ENCODE data around the gene CFAP300.

CFAP300 gene

GRCh38 chr11:102073253-102073652, 26.0 kb downstream of the CFAP300 start:
- DNase-seq (ENCODE audit: low spot score) = no peak

DNA sequence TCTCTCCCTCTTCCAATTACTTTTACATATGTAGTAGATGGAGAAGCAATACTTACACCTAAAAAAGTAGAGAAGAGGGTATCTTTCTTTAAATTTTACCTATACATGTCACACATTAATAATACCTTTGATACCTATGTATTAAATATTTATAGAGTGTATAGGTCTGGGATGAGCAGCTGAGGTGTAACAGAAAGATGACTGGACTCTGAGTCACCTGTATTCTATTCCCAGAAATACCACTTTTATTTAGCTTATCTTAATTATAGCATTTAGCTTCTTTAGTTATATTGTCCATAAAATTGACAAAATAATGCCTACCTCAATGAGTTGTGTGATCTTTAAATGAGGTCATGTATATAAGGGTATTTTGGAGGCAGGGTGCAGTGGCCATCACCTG, 32.4 kb downstream of the CFAP300 start:
- no peak for DNase-seq (ENCODE audit: low spot score)

- DNase-seq (ENCODE audit: low spot score) = no peak
Measured at GRCh38 chr11:102081313-102081712, 34.1 kb downstream of the CFAP300 start.

DNA sequence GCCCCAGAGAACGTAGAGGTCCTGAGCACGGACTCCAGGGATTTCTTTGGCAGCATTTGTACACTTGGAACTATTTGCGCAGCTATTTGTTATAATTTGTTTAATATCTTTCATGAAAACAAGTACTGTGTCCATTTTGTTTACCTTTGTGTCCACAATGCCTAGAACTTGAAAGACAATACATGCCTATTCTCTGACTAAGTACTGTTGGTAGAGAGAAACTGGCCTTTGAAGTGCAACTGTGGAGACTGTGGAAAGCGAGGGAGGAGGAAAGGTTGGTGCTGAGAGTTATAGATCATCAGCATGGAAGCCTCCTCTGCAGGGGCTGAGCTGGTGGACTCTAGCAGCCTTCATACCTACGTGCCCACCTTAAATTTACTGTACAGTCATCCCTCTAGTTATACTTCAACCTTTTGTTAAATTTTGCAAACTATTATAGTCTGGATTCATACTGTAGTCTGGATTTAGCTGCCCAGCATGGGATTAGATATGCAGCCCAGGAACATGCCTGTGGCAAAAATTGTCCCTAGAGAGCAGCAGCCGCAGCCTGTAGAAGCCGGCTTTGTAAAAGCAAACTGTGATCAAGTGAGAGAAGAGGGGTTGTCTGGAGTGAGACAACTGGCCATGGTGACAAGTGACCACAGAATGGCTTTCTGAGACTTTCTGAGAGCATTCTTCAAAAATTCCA, 38.8 kb downstream of the CFAP300 start:
- DNase-seq (ENCODE audit: low spot score) = no peak

DNA sequence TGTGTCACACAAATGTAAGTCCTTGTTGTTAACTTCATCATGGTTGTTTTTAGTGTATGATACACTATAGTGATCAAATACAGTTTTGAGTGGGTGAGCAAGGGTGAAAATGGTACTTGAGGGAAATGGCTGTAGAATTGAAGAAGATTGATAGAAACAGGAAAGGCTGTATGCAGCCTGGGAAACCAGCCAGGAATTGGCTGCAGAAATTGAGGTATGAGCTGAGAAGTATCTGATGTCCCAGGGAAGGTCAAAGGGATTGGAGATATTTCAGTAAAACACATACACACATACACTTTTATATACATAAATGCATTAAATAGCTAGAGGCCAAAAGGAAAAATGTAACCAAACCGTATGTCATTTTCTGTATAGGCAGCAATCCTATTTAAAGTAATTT, 49.9 kb downstream of the CFAP300 start:
- DNase-seq (ENCODE audit: low spot score) = no peak

- no peak for DNase-seq (ENCODE audit: low spot score)
Measured at GRCh38 chr11:102099755-102100154, 52.5 kb downstream of the CFAP300 start.

DNA sequence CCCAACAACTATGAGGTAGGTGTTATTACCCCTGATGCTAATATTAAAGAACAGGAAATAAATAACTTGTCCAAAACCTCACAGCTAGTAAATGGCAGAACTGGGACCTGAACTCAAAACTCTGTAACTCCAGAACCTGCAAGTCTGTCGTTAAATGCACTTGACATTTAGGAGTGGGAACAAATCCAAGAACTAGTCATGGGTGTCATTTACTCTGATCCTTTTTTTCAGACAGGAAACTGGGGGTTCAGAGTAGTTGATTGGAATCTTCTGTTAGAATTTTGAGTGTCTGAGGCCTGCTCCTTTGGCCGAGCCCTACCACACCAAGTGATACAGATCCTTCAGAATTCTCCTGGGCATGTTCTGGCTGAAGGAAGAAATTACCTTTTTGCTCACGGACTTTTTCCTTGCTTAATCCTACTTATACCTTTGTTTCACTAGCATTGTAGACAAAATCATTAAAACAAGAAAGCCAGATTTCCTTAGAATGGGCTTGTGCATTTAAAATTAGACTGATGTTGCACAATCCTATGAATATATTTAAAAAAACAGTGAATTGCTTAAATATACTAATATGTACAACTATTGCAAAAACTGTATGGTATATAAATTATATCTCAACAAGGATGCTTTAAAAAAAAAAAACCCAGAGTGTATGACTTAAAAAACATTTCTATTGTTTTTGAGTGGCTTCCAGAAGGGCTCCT, 61.6 kb downstream of the CFAP300 start:
- DNase-seq (ENCODE audit: low spot score) = no peak

- peak; percentile 72 for DNase-seq (ENCODE audit: low spot score)
Measured at GRCh38 chr11:102109896-102110760, 62.9 kb downstream of the CFAP300 start, which contains the start of gene YAP1. YAP1 (plus strand) TSS chr11:102110447; CDS start chr11:102110849, 402 bp downstream.

- DNase-seq (ENCODE audit: low spot score) = no peak
Measured at GRCh38 chr11:102110761-102111010, 63.4 kb downstream of the CFAP300 start.

DNA sequence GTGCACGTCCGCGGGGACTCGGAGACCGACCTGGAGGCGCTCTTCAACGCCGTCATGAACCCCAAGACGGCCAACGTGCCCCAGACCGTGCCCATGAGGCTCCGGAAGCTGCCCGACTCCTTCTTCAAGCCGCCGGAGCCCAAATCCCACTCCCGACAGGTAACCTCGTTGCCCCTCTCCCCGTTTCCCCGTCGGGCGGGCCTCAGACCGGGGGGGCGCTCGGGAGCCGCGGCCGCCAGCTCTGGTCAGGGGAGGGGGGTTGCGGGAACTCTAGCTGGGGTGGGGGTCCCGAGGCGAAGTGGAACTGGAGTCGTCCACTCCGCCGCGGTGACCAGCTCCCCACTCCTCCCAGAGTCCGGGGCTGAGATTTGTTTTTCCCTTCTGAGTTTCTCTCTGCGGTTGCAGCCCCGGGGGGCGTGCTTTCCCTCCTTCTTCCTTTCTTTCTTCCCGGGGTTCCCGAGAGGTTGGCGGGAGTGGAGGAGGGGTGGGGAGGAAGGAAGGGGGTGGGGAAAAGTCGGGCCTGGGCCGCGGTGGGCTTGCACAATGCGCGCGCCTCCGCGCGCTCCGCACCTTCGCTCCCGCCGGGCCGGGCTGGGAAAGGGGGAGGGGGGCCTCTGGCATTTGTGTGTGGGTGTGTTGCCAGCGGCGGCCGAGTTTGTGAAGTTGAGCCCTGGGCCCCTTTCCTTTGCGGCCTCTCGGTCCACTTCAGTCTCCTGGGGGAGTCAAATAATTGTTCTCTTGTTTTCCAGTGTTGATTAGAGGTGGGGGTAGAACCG, 64.0 kb downstream of the CFAP300 start:
- DNase-seq (ENCODE audit: low spot score) = peak; percentile 72

GRCh38 chr11:102111787-102112508, 64.7 kb downstream of the CFAP300 start:
- peak; percentile 70 for DNase-seq (ENCODE audit: low spot score)

DNA sequence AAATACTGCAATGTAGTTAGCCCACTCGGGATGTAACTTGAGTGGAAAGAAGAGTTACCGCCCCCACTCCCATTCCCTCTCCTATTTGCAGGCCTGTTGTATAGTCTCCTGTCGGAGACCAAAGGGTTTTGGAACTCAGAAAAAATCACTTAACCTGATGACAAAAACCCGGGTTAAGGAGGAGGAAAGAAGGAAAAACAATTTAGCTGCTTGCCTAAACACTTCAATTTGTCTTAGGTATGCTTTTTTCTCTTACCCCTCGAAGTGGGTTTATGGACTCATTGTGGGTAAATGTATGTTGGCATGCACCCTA, 65.2 kb downstream of the CFAP300 start:
- no peak for DNase-seq (ENCODE audit: low spot score)

GRCh38 chr11:102114032-102114431, 66.8 kb downstream of the CFAP300 start:
- no peak for DNase-seq (ENCODE audit: low spot score)

DNA sequence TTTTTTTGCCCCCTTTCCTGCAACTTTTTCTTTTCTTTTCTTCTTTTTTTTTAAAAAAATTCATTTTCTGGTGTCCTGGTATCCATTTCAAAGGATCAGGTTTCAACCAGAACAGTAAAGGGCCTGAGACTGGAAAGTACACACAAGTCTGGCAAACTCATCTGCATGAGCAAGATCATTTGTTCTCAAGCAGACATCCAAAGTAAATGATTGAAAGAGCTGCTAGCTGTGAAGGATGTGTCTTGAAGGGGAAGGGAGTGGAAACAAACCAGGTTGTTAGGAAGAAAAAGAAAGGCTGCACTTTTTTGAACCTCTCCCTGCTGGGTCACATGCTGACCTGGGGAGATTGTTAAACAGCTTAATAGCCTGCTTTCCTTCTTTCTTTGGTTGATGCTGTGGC, 68.3 kb downstream of the CFAP300 start:
- DNase-seq (ENCODE audit: low spot score) = no peak

- no peak for DNase-seq (ENCODE audit: low spot score)
Measured at GRCh38 chr11:102116453-102117205, 69.4 kb downstream of the CFAP300 start.

DNA sequence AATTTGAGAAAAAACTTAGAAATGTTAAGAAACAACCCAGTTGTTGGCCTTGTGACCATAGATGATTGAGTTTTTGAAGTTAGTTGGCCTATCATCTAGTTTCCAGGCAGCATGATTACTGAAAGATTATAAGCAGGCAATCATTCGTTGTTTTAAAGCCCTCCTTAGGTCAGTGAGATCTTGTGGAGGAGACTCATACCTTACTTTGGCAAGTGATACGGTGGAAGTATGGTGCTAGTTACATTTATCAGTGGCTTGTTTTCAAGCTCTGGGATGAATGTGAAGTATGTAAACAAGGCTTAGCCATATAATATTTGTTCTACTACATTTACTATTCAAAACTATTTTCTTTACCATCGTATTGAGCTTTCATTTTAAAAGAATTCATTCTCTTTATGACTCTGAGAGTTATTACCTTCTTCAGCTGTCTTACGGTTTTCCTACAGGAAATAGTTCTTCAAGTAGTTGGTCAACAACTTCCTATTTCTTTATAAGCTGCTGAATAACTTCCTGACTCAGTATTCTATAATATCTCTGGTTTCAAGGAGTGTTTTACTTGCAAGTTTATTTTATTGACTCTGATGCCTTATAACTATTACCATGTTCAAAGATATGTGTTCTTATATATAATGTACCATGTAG, 70.4 kb downstream of the CFAP300 start:
- no peak for DNase-seq (ENCODE audit: low spot score)

- no peak for DNase-seq (ENCODE audit: low spot score)
Measured at GRCh38 chr11:102118937-102119336, 71.7 kb downstream of the CFAP300 start.

GRCh38 chr11:102119997-102120396, 72.8 kb downstream of the CFAP300 start:
- DNase-seq (ENCODE audit: low spot score) = no peak

DNA sequence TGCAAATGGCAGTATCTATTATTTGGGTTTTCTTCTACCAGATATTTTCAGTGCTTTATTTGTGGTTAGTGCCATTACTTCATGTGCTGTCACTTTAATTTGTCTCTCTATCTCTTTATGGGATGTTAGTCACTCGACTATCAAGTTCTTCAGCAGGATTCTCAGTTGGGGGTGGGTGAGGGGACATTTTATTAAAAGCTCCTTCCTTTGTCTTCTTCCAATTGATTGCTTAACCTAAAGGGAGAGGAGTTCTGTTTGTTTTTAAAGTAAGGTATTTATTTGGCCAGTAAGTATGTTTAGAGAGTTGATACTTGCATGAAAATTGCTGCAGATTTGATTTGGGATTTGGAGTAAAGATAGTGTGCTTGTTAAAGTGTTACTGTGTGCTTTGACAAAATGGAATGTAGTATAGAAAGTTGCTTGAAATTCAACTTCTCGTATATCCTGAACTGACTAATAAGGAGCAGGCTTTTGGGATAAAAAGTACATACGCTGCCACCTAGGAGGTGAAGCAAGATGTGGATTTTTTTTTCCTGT, 73.3 kb downstream of the CFAP300 start:
- DNase-seq (ENCODE audit: low spot score) = no peak

- no peak for DNase-seq (ENCODE audit: low spot score)
Measured at GRCh38 chr11:102121329-102121728, 74.1 kb downstream of the CFAP300 start.

Data from hepatic stellate cell (primary cell).